ENCODE results near the gene TPTE2.
"Not testable (repeated sequence)": the region's sequence is repeated elsewhere in the genome, so short reads cannot be mapped to it uniquely, and the experiment has no call there.

GRCh38 chr13:19437780-19438179, 123.6 kb downstream of the TPTE2 start:
- not testable (repeated sequence) for TF ChIP-seq CTCF (IDR thresholded peaks at IDR 0.05; ENCODE audit: insufficient read depth, low read depth, low read length); EZH2 (IDR thresholded peaks at IDR 0.05; ENCODE audit: insufficient read depth, low read length)
